T-helper 1 cell treated with Interleukin-12 subunit alpha and Interleukin-12 subunit beta and Interleukin-4 antibody, amounts not matched to agents 30 ng/mL and 1 ng/mL, for 36 hours (primary cell): ENCODE data around the gene LOX. TPM values are rescaled to one million over a fixed set of nuclear protein-coding genes. Genes with fewer than 3 reads are reported as not detected.
"Not testable (repeated sequence)": the region's sequence is repeated elsewhere in the genome, so short reads cannot be mapped to it uniquely, and the experiment has no call there.

Experiments used
- intact Hi-C: fragments of 100-400 bp; cut with micrococcal nuclease; formaldehyde crosslinking; loops from one replicate; pipeline ENCODE4 v1.15.1; 2024
- total RNA-seq: library from RNA; stranded (reverse); gene quantifications from 2 replicates; pipeline ENCODE4 v1.2.3, GENCODE V29; 2022

LOX gene
- total RNA-seq, 1 donor from 2014 or later: not detected

DNA sequence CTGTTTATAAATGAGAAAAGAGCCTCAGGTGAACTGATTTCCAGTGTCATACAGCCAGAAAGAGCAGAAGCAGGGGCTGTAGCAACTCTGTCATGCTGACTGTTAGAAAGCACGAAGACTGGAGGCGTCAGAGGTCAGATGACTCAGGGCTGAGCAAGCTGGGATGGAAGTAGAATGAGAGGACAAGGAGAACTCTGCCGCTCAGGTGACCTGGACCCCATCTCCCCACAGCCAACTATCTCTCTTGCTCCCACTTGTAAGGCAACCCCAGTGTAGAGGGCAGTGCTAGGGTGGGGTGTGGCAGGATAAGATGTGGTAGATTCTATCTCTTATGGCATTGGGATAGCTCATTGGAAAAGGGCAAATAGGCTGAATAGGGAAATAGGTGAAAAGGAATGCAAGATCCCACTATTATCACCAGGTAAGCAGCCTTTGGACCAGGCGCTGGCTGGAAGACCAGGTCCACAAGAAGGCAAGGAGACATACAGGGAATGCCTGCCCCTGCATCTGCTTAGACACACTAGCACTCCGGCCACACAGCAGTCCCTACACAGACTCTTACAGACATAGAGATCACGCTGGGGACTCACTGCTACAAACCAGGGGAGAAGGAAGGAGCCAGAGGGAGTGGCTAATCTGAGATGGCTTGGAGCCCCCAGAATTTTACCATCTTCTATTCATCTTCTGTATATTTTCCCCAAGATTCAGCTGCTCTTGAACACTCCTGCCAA is 21.2 kb upstream of the LOX start:
- intact Hi-C loops: no loop called here

DNA sequence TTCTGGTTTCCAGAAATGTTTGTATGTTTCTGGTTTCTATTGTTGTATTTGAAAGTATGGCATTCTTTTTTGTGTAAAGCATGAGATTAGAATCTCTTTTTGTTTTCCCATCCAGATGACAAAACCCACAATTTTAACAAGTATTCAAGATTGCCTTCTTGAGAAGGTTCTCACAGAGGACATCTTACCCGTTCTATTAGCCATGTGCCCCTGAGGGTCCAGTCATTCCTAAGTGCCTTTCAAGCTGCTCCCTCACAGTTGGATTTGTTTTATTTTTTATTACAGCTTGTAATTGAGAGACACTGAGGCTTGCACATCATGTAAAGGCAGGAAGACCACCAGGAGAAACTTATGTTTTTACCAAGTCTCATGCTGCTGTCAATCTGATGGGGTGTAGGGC is 19.3 kb upstream of the LOX start:
- intact Hi-C loops: no loop called here

DNA sequence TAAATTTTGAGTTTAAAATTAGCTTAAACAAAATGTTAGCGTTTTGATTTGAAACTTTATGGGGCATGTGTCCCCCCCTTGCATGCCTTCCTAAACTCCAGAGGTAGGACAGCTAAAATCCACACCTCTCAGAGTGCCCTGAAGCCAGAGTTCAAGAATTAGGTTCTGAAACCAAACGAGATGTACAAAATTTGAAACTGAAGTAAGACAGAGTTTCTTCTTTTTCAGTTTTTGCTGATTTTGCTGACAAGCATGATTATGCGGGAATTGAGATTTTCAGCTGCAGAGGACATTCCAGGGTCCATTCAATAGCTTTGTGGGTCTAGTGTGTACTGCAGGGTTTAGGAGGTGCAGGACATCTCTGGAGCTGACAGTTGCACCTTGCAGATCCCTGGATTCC is 17.1 kb upstream of the LOX start:
- intact Hi-C loops: no loop called here

DNA sequence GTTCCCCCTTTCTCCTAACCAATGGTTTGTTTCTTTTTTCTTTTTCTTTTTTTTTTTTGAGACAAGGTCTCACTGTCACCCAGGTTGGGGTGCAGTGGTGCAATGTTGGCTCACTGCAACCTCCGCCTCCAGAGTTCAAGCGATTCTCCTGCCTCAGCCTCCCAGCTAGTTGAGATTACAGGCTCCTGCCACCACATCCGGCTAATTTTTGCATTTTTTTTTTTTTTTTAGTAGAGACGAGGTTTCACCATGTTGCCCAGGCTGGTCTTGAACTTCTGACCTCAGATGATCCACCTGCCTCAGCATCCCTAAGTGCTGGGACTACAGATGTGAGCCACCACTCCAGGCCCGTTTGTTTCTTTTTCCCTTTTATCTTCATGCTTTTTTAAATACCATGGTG is 16.2 kb upstream of the LOX start:
- intact Hi-C loops: not testable (repeated sequence)

DNA sequence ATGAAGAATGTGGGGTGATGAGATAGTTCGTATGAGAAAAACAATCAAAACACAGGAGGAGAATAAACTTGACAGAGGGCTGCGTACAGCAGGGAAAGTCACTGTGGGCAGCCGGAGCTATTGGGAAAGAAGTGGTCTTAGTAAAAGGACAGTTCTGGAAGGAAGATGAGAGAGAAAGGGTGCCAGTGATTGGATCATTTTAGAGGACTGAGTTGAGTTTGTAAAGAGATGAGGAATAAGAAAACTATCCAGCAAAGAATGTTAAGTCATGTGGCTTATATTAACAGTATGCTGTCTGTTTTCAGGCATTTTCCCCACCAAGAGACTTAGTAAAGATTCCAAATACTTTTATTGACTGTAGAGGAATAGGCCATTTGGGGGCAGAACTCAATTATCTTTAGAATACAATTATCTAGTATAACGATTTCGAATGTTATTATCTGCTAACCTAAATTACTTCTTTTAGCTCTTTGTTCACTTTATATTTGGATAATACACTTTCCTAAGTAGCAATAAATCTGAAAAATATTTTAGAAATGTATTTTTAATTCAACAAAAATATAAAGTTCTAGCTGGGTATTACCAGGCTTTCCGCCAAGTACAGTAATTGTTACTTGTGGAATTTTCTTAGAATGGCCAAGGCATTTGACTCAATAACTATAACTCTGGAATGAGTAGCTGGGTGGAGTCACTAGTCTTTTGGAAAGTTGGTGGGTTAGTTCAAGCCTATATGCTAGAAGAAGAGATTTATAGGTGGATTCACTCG is 15.5 kb upstream of the LOX start:
- intact Hi-C loops: no loop called here

DNA sequence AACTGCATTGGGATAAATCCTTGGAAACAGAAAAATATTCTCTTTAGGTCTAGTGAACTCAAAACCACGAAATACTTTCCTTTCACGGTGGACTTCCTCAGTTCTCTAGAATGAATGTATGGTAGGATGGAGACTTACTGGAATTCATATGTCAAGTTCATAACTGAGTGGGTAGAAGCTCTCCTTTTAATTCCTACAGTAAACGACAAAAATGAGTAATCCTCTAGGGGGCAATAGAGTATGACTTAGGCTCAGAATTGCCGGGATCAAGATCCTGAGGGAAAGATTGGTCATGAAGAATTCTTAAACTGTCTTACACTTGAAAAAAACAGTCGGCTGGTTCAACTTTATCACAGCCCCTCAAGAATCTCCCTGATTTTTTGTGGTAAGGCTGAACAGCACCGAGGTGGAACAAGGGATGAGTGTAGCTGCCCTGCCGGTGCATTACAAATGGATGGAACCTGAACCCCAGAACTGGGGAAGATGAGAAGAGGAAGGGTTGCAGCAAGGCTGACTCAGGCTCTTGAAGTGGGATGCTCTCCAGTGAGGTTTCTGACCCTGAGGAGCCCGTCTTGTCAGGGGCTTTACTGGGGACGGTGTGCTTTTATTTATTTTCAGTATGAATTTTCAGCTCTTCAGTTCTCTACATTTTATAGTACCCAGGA is 14.0 kb upstream of the LOX start:
- intact Hi-C loops: no loop called here

DNA sequence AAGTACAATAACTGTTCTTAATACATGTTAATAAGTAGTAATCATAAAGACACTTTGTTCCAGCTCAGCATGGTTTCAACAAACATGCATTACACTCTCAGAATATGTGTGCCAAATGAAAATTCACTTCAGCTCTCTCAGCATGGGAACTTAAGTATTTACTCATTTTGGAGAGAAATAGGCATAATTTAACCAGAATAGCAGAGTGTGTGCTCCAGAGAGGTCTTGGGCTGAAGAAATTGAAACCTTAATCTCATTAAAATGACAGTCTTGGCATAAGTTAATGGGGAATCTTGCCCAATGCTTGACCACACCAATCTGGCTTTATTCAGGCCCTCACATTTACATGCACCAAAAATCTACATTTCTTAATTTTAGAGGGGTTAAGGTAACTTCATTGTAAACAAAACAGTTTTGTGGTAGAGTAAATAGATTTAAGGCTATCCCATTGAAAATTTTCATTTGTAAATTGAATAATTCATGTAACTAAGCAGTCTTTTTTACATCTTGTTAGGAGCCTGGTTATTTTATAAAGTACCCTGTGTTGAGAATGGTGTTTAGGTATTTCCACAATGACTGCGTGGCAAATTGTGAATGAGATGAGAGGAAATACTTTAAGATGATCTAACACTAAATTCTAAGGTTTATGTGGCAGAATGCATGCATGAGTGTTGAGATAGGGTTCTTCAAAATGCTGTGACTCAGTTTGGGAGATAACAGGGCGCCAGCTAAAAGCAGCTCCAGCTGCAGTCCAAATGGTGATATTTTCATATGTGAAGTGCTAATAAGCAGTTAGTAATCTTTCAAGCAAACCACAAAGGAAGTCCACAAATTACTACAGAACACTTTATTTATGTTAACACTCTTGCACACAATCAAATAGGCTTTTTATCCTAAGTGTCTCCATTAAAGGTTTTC is 11.3 kb upstream of the LOX start:
- intact Hi-C loops: no loop called here

DNA sequence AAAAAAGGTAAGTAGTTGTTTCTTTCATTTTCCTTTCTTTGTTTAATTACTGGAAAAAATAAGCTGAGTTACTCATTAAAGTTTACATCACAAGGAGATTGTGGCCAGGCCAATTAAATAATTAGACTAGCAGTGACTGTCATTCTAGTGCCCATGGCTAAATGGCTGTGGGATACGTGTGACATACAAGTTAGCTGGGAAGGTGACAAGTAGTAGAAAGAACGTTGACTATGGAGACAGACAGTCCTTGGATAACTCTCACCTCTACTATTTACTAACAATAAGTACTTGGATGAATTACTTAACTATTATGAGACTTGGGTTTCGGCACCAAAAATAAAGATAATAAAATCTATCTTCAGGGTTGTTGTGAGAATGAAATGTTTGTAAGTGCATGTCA is 7.0 kb upstream of the LOX start:
- intact Hi-C loops: no loop called here

DNA sequence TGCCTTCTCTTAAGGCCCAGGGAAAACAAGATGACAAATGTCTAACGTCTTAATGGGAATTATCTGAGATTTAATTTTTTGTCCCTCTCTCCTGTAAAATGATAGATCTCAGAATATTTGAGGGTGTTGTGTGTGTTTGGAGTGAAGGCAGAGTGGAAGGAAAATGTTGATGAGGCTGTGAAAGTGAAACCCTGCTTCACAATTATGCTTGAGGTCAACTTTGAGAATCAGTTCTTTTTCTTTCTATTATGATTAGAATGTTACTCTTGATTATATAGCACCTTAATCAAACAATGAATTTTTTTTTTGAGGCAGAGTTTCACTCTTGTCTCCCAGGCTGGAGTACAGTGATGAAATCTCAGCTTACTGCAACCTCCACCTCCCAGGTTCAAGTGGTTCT is 5.5 kb upstream of the LOX start:
- intact Hi-C loops: no loop called here

DNA sequence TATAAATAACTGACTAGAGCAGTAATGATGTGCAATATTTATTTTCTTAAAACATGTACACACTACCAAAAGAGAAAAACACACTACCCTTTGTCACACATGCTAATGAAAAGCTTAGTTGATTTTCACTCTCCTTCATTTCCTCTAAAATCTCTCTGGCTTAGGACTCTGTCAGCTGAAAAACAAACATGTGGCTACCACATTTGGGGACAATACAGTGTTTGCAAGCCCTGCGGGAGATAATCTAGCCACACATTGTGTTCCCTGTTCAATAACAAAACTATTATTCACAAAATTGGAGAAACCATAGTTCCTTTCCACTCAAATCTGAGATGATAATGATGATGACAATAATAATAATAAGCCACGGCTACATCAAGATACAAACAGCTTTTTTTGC is 3.5 kb upstream of the LOX start:
- intact Hi-C loops: no loop called here

DNA sequence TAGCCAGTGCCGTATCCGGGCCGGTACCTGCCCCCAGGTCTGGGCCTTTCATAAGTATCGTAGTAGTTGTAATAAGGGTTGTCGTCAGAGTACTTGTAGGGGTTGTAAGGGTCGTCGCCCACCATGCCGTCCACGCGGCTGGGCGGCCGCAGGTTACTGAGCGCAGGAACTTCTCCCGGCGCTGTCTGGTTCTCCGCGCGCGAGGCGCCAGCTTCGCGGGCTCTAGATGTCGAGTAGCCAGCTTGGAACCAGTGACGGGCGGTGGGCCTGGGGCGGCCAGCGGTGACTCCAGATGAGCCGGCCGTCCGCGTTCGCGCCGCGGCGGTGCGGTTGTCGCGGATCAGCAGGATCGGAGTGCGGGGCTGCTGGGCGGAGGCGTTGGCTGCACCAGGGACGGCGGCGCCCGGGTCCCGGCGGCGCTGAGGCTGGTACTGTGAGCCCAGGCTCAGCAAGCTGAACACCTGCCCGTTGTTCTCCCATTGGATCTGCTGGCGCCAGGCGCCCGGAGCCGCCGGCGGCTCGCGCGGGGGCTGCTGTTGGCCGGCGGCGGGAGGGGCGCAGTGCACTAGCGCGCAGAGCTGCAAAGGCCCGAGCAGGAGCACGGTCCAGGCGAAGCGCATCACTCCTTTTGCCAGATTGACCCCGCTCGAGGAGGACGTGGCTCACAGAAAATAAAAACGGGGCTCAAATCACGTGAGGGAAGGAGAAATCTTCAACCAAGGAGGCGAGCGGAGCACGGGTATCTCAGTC is 518 bp downstream of the LOX start:
- intact Hi-C loops: no loop called here

DNA sequence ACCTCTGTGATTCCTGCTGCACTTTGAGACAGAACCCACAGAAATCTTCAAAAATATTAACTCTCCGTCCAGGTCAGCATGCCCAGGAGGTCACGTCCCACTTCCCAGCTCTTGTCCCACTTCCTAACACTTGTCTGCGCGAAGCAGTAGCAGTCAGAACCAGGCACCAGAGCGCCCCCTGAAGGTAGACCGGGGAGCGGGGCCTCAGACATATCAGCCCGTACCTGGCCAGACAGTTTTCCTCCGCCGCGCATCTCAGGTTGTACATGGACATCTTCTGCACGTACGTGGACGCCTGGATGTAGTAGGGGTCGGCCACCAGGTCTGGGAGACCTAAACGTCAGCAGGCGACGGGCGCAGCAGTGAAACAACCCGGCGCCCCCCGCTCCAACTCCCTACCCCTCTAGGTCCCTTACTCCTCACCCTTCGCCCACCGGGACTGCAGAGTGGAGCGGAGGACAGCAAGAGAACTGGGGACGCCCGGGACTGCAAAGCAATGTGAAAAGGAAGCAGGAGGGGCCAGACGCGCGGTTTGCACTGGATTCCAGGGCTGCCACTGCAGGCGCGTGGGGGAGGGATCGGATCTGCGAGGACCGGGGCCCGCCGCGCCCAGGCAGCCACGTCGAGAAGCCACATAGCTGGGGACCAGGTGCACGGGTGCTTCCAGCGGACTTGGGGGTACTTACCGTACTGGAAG is 1.2 kb downstream of the LOX start:
- intact Hi-C loops: loop anchor here (1.0 kb wide), 1 partner anchor 115 kb away; no protein-coding TSS in a partner anchor

DNA sequence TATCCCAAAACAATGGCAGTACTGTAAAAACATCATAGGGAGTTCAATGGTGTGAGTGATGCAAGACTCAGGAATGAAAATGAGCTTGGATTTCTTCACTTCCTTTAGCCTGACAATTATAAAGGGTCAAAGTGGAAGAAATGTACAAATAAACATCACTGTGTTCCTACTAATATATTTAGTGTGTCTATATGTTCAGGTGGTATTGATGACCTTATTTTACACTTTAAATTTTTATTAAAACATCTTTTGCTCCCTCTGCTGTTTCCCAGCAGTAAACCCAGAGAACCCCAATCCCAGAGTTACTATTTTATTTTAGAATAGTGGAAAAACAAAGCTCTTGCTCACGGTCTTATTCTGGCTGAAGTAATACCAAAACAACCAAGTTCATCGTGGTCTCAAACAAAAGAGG is 2.0 kb downstream of the LOX start:
- intact Hi-C loops: loop anchor here (1.0 kb wide), 1 partner anchor 114 kb away; no protein-coding TSS in a partner anchor

DNA sequence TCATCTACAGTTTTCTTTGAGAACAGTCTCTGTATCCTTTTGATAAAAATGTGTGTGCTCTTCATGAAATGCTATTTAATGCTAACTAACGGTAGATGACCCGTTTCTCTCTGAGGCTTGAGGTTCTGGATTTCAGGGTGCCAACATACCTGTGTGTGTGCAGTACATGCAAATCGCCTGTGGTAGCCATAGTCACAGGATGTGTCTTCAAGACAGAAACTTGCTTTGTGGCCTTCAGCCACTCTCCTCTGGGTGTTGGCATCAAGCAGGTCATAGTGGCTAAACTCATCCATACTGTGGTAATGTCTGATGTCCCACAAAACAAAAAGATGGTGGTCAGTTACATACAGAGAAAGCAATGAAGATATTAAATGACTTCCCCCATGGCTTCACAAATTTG is 4.2 kb downstream of the LOX start:
- intact Hi-C loops: no loop called here

DNA sequence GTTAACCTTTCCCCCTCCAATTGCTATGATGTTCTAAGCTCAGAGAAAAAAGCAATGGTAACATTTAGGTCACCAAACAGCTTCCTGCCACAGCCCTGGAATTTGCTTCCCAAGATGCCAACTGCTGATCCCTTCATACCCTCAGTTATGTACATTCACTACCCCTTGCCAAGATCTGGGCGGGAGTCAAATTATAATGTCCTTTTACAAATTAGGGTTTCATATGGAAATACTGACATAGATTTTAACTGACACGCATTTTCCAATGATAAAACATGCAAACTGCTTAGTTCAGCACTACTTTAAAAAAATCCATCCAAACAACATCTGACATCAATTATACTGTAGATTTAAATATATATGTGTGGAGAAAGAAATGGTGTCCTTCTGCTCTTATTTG is 5.0 kb downstream of the LOX start:
- intact Hi-C loops: no loop called here

DNA sequence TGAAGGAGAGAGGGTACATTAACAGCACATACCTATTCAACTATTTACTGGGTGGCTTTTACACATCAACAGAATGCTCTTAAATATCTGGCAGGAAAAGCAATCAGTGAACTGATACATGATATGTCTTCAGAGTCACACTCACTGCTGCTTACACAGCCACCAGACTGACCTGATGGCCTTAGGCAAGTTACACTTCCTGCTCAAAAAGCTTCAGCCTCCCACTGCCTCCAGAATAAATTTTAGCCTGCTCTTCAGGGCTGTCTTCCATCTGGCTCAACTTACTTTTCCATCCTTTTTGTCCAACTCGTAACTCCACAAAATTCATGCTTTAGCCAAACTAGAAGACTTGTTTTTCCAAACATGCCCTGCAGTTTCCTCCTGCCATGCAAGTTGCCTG is 10.7 kb downstream of the LOX start:
- intact Hi-C loops: no loop called here

DNA sequence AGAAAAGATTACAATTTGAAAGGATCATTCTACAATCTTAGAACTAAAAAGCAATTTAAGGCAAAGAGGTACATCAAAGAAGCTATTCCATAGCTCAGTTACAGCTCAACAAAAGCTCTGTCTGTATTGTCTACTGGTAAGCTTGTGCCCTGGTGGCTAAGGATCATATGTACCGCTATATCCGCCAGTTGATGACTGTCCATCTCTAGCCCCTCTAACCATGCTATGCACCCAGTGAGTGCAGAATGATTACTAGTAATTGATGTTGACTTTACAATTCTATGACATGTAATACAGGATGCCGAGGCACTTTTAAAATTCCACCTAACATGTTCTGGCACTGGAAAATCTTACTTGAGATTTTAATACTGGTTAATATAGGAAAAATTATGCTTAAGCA is 13.1 kb downstream of the LOX start:
- intact Hi-C loops: no loop called here

DNA sequence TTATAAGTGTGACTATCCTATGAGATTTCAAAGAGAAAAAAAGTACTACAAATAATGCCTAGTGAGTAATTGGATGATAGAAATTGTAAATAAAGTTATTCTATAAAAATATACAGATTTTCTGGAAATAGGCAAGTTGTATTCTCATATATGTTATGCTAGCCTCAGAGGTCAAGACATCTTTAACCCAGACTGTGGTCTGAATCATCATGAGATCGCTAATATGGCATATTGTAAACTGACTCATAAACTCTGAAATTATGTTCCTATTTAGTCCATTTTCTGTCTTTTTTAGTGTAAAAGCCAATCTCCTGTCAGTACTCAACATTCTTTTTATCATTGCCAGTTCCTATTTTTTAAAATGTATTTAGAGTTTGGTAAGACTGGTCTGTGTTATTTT is 14.2 kb downstream of the LOX start:
- intact Hi-C loops: no loop called here

DNA sequence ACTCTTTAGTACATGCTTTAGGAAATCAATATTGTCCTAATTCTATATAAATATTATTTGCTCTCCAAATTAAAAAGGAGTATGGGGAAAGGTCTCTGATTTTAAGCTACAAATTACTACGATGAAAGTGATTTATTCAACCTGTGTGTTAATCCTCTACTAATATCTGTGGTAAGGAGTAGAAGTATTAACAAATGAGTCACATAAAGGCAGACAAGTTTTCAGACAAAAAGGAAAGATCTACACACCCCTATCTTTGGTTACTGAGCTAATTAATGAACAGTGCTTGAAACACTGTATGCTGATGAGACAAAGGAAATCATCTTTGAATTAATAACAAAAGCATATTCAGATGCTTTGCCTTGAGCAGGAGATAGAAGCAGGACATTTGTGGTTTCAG is 15.9 kb downstream of the LOX start:
- intact Hi-C loops: no loop called here

DNA sequence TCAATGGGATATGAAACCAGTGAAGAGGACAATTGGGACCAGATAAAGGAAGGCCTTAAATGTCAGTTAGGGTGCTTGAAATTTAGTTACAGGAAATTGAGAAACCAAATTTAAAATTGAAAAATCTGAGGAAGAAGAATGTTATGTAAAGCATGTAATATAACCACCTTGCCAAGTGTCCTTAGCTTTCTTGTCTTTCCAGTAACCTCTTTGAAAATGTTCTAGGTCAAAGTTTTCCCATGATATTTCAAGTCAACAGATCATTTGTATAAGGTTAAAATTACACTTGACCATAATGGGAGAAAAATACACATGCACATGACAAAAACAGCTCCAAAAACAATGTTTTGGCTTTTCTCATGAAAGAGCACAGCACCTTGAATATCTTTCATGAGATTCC is 21.1 kb downstream of the LOX start:
- intact Hi-C loops: no loop called here
